KMS-11 (cell line): ENCODE measurements around the gene PTPRK.

Source experiments
- H2AFZ ChIP-seq: fragments of 200-600 bp; sonication (generic); 2 replicates; pipeline ENCODE4 v1.6.1; 2016; ENCODE audit warnings: antibody characterized with exemption, mixed run types, low read depth
- H3K27ac ChIP-seq: fragments of 200-600 bp; sonication (generic); 2 replicates; pipeline ENCODE4 v1.6.1; 2016; ENCODE audit warnings: mild to moderate bottlenecking, mixed run types
- H3K27me3 ChIP-seq: fragments of 200-600 bp; sonication (generic); 2 replicates; pipeline ENCODE4 v1.6.1; 2017; ENCODE audit warnings: mild to moderate bottlenecking, low read depth, mixed run types, moderate library complexity; ENCODE audit not compliant: insufficient read depth
- H3K36me3 ChIP-seq: fragments of 200-600 bp; sonication (generic); 2 replicates; pipeline ENCODE4 v1.6.1; 2017; ENCODE audit warnings: mild to moderate bottlenecking, mixed run types; ENCODE audit not compliant: insufficient read depth
- H3K4me1 ChIP-seq: fragments of 200-600 bp; sonication (generic); 2 replicates; pipeline ENCODE4 v1.6.1; 2016; ENCODE audit warnings: mild to moderate bottlenecking, low read depth, mixed run types; ENCODE audit not compliant: poor library complexity, severe bottlenecking
- H3K4me2 ChIP-seq: fragments of 200-600 bp; sonication (generic); 2 replicates; pipeline ENCODE4 v1.7.0; 2016; ENCODE audit warnings: mild to moderate bottlenecking, mixed run types
- H3K4me3 ChIP-seq: fragments of 200-600 bp; sonication (generic); IDR thresholded peaks from 2 replicates; pipeline ENCODE4 v1.6.1; 2017; ENCODE audit warnings: low read depth, low read length, mixed read lengths; ENCODE audit not compliant: insufficient read depth
- H3K79me2 ChIP-seq: fragments of 200-600 bp; sonication (generic); 2 replicates; pipeline ENCODE4 v1.6.1; 2016; ENCODE audit warnings: low read depth, mixed run types; ENCODE audit not compliant: insufficient read depth
- H3K9ac ChIP-seq: fragments of 200-600 bp; sonication (generic); 2 replicates; pipeline ENCODE4 v1.6.1; 2016; ENCODE audit warnings: mild to moderate bottlenecking, mixed run types
- H4K20me1 ChIP-seq: fragments of 200-600 bp; sonication (generic); 2 replicates; pipeline ENCODE4 v1.6.1; 2016; ENCODE audit warnings: mild to moderate bottlenecking, mixed run types; ENCODE audit not compliant: insufficient read depth
- CTCF ChIP-seq: fragments of 200-600 bp; sonication (generic); conservative IDR thresholded peaks from 2 replicates; pipeline ENCODE4 v1.6.1; 2017; ENCODE audit warnings: low read depth, mild to moderate bottlenecking, antibody characterized with exemption, low read length, moderate library complexity, mixed read lengths

PTPRK gene

GRCh38 chr6:128278836-128279235 is 241.6 kb downstream of the PTPRK start:
- Histone ChIP-seq H3K27me3 (no peaks in the 10 kb centered on the region), H3K36me3 (no peaks in the 10 kb centered on the region), H3K9ac (no peak overlapping the region), H3K4me3 (no peak overlapping the region), H3K27ac (no peak overlapping the region), H3K4me1 (no peaks in the 10 kb centered on the region), H2AFZ (no peak overlapping the region), H3K4me2 (no peak overlapping the region), H4K20me1 (no peaks in the 10 kb centered on the region), H3K79me2 (no peaks in the 10 kb centered on the region)
- no peak for TF ChIP-seq CTCF

- no peak overlapping the region for H3K4me3 ChIP-seq
- H3K4me1 ChIP-seq = no peaks in the 10 kb centered on the region
- no peak overlapping the region for H3K27ac ChIP-seq
- H3K4me2 ChIP-seq = no peak overlapping the region
- no peaks in the 10 kb centered on the region for H3K36me3 ChIP-seq
- no peak overlapping the region for H2AFZ ChIP-seq
- no peaks in the 10 kb centered on the region for H3K79me2 ChIP-seq
- no peak for TF ChIP-seq CTCF
- no peak overlapping the region for H3K9ac ChIP-seq
- no peaks in the 10 kb centered on the region for H3K27me3 ChIP-seq
- H4K20me1 ChIP-seq = no peaks in the 10 kb centered on the region
These were observed 243.0 kb downstream of the PTPRK start for GRCh38 chr6:128277379-128277778.

GRCh38 chr6:128276311-128276710 is 244.1 kb downstream of the PTPRK start:
- no peaks in the 10 kb centered on the region for H3K36me3 ChIP-seq
- no peak overlapping the region for H3K27ac ChIP-seq
- TF ChIP-seq CTCF = no peak
- no peaks in the 10 kb centered on the region for H4K20me1 ChIP-seq
- H3K79me2 ChIP-seq = no peaks in the 10 kb centered on the region
- no peak overlapping the region for H3K4me3 ChIP-seq
- H3K4me2 ChIP-seq = no peak overlapping the region
- H3K9ac ChIP-seq = no peak overlapping the region
- no peaks in the 10 kb centered on the region for H3K27me3 ChIP-seq
- no peaks in the 10 kb centered on the region for H3K4me1 ChIP-seq
- H2AFZ ChIP-seq = no peak overlapping the region

GRCh38 chr6:128275681-128276080 is 244.7 kb downstream of the PTPRK start:
- Histone ChIP-seq H3K4me1 (no peaks in the 10 kb centered on the region), H3K4me3 (no peak overlapping the region), H3K79me2 (no peaks in the 10 kb centered on the region), H3K27me3 (no peaks in the 10 kb centered on the region), H3K27ac (no peak overlapping the region), H4K20me1 (no peaks in the 10 kb centered on the region), H3K9ac (no peak overlapping the region), H2AFZ (no peak overlapping the region), H3K4me2 (no peak overlapping the region), H3K36me3 (no peaks in the 10 kb centered on the region)
- TF ChIP-seq CTCF = no peak

GRCh38 chr6:128275030-128275429 is 245.4 kb downstream of the PTPRK start:
- no peaks in the 10 kb centered on the region for H3K4me1 ChIP-seq
- no peak overlapping the region for H3K4me3 ChIP-seq
- H3K27me3 ChIP-seq = no peaks in the 10 kb centered on the region
- no peaks in the 10 kb centered on the region for H4K20me1 ChIP-seq
- H3K4me2 ChIP-seq = no peak overlapping the region
- H3K9ac ChIP-seq = no peak overlapping the region
- TF ChIP-seq CTCF = no peak
- H3K27ac ChIP-seq = no peak overlapping the region
- no peak overlapping the region for H2AFZ ChIP-seq
- H3K79me2 ChIP-seq = no peaks in the 10 kb centered on the region
- no peaks in the 10 kb centered on the region for H3K36me3 ChIP-seq
